Measurements from ENCODE around the gene C13orf46.

Gene C13orf46

DNA sequence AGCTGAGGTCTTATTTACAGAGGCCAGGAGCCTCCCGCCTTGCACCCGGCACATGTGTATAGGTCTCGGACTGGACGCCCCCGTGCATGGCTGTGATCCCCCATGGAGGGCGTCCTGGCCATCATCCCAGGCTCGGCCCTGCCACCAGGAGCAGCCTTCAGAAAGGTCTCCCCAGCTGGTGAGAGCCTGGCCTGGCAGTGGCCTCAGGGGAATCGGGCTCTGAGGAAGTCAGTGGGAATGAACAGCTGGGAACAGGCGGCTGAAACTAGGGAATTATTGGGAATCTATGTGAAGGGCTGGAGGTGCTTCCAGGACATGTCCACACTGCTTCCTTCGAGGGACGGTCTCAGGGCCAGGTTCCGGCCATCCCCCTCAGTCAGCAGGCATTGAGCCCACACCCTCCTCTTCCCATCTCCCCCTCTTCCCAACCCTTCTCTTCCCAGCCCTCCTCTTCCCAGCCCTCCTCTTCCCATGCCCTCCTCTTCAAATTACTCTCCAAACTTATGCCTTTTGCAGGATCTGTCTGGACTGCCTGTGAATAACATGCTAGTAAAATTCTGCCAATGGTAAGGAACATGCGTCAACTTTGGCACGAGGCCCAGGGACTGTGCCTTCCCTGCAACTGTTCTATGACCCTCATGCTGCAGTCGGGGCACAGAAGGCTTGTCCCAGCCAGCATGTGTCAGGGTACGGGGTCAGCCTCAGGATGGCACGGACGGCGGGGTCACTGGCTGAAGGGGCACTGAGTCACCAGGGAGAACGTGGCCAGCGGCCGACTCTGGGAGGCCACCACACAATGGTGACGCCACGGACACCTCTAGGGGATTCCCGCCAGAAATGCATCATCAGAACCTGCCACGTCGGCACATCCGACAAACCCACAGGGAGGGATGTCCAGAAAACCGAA is 24.2 kb upstream of the C13orf46 start:
- TF ChIP-seq, protein P1, sequence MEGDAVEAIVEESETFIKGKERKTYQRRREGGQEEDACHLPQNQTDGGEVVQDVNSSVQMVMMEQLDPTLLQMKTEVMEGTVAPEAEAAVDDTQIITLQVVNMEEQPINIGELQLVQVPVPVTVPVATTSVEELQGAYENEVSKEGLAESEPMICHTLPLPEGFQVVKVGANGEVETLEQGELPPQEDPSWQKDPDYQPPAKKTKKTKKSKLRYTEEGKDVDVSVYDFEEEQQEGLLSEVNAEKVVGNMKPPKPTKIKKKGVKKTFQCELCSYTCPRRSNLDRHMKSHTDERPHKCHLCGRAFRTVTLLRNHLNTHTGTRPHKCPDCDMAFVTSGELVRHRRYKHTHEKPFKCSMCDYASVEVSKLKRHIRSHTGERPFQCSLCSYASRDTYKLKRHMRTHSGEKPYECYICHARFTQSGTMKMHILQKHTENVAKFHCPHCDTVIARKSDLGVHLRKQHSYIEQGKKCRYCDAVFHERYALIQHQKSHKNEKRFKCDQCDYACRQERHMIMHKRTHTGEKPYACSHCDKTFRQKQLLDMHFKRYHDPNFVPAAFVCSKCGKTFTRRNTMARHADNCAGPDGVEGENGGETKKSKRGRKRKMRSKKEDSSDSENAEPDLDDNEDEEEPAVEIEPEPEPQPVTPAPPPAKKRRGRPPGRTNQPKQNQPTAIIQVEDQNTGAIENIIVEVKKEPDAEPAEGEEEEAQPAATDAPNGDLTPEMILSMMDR (IDR thresholded peaks at IDR 0.05; ENCODE audit: low read depth, low read length, missing control alignments): no peak
- in situ Hi-C loops (cut with HindIII; ENCODE audit: low sequenced_read_pairs): no loop called here
- no peak for DNase-seq (ENCODE audit: low read depth)
- no peak overlapping the region for H3K4me3 ChIP-seq (ENCODE audit: low read depth, low read length)

DNA sequence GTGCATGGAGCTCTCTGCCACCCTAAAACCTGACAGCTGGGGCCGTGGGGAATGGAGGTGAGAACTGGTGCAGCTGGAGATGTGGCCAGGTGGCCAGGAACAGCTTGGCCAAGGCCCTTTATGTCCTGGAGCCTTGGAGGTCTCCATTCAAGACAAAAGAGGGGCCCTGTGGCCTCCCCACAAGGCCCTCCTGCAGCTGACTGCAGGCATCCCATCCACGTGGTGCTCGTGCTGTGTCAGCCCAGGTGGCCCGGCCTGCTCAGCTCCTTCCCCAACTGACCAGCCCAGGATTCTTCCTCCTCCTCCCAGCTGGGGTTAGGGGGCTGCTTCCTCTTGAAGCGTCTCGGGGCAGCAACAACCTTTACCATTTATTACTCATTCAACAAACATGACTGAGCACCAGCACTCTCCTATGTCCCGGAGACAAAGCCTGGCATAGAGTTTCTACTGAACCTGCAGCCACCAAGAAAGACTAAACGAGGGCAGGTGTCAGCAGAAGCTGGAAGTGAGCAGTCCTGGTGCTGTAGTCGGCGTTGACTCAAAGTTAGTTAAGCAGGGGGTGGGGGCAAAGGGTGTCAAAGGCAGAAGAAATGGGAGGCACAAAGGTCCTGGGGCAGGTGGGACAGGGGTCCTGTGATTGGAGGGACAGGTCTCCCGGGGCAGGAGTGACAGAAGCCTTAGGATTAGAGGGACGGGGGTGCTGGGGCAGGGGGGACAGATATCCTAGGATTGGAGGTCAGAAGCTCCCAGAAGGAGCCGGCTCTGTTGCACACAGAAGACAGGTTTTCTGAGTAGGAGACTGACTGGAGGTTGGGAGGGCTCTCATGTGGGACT is 23.3 kb upstream of the C13orf46 start:
- H3K4me3 ChIP-seq (ENCODE audit: low read depth, low read length): no peak overlapping the region
- TF ChIP-seq, protein P1 (IDR thresholded peaks at IDR 0.05; ENCODE audit: low read depth, low read length, missing control alignments): no peak
- DNase-seq (ENCODE audit: low read depth): no peak
- in situ Hi-C loops (cut with HindIII; ENCODE audit: low sequenced_read_pairs): no loop called here

DNA sequence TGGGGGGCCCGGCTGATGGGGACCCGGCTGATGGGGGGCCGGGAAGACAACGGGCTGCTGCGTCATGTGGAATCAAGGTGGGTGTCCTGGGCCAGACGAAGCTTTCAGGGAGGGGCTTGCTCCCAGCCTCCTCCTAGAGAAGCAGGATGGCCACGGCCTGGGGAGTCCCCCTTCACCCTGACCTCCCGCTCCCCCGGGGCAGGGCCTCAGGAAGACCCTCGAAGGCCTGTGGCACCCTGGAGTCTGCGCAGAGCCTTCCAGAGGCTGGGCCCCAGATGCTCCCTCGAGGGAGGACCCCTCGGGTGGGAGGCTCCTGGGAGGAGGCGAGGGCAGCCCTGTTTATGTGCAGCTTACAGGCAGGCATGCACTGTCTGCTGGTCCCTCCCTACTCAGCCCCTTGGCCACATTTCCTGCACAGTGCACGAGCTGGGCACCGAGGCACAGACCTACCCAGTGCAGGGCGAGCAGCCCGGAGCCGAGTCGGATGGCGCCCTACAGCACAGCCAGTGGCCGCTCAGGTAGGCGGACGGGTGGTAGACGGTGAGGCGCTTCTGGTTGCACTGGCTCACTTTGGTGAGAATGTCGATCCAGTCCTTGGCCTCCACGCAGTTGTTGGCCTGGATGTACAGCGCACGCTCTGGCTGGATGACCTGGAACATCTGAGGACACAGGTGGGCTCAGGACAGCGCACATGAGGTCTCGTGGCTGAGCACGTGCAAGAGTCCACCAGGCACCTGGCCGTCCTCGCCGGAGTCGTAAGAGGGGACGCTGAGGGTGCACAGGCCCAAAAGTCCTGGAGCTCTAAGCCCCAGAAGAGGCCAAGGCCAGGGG is 22.4 kb upstream of the C13orf46 start:
- in situ Hi-C loops (cut with HindIII; ENCODE audit: low sequenced_read_pairs): no loop called here
- H3K4me3 ChIP-seq (ENCODE audit: low read depth, low read length): no peak overlapping the region
- DNase-seq (ENCODE audit: low read depth): no peak
- TF ChIP-seq, protein P1 (IDR thresholded peaks at IDR 0.05; ENCODE audit: low read depth, low read length, missing control alignments): no peak

DNA sequence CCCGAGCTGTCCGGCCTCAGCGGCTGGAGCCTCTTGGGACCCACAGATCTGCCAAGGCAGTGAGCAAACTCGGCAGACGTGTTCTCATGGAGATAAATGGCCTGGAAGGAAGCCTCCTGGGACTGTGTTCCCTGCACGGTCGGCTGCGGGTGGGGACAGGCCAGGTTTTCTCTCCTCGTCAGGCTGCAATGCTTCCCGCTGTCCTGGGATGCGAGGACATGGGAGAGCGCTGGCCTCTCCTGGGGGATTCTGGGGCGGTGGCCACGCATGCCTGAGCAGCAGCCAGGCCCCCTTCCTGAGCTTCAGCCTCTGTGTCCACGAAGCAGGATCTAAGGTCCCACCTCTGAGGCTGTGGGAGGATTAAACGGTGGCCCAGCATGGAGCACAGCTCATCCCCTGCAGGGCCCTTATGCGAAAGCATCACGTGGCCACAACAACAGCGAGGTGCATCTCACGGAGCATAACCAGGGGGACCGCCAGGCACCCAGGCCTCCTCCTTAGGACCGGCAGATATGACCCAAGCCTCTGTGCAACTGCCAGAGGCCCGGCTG is 21.2 kb upstream of the C13orf46 start:
- H3K4me3 ChIP-seq (ENCODE audit: low read depth, low read length): no peak overlapping the region
- in situ Hi-C loops (cut with HindIII; ENCODE audit: low sequenced_read_pairs): no loop called here
- DNase-seq (ENCODE audit: low read depth): no peak
- TF ChIP-seq, protein P1 (IDR thresholded peaks at IDR 0.05; ENCODE audit: low read depth, low read length, missing control alignments): no peak

DNA sequence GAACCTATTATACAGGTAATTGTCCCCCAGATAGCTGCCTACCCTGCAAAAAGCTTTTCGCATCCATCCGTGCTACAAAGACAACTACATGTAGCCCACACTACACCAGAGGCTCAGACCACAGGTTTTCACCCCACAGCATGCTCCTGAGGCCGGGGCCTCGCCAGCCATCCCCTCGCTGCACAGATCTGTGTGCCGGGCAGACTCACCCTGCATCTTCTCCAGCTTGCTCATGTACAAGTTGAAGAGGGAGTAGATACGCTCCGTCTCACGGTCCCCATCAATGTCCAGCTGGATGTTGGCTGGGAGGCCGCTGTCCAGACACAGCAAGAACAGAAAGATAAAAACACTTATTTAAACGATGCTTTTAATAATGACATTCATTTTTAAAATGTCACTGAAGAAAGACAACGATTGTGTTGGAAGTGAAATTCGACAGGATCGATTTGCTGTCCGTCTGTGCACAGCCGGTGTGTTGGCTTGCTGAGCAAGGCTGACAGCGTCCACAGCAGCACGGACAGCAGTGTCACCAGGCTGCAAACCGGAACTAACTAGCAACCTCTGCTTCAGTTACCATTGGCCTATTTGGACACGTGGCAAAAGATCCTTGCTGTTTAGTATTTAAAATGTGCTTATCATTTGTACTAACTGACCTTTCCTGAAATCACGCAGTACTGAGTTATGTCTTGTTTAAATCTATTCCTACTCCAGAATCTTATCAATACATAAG is 18.6 kb upstream of the C13orf46 start:
- H3K4me3 ChIP-seq (ENCODE audit: low read depth, low read length): no peak overlapping the region
- in situ Hi-C loops (cut with HindIII; ENCODE audit: low sequenced_read_pairs): no loop called here
- DNase-seq (ENCODE audit: low read depth): no peak
- TF ChIP-seq, protein P1 (IDR thresholded peaks at IDR 0.05; ENCODE audit: low read depth, low read length, missing control alignments): no peak
